ENCODE measurements around the gene HS3ST6. TPM values are rescaled to one million over a fixed set of nuclear protein-coding genes. Genes with fewer than 3 reads are reported as not detected.

HS3ST6 gene
- total and polyA plus RNA-seq, 9 of the 15 experiments (the other 6 are each of a cell fraction or from before 2014, with no cell fraction given) = not detected

GRCh38 chr16:1929578-1930337 lies 11.5 kb upstream of the HS3ST6 start (continued):
- TF ChIP-seq ZNF3 (CRISPR knock-in tag; IDR thresholded peaks at IDR 0.05) (no peak), SMARCA4 (IDR thresholded peaks at IDR 0.05) (no peak), SMARCC2 (IDR thresholded peaks at IDR 0.05; ENCODE audit: low read depth) (no peak), ZNF518B (CRISPR knock-in tag; IDR thresholded peaks at IDR 0.05) (no peak), FOXK1 (CRISPR knock-in tag; IDR thresholded peaks at IDR 0.05; ENCODE audit: borderline replicate concordance) (no peak), SMARCE1 (IDR thresholded peaks at IDR 0.05) (no peak), SIRT6 (IDR thresholded peaks at IDR 0.05; ENCODE audit: low read depth, low read length) (no peak), NELFE (IDR thresholded peaks at IDR 0.05; ENCODE audit: insufficient read depth, insufficient read length) (no peak), VEZF1 (CRISPR knock-in tag; IDR thresholded peaks at IDR 0.05) (peak; percentile 86), ZNF121 (CRISPR knock-in tag; conservative IDR thresholded peaks at IDR 0.05) (no peak), NRF1 (conservative IDR thresholded peaks at IDR 0.05 in 1 of 2, IDR thresholded peaks at IDR 0.05 in 1 of 2) (peak; percentile 93 to 94), MXI1 (IDR thresholded peaks at IDR 0.05; ENCODE audit: low read depth, low read length) (no peak), HNRNPK (IDR thresholded peaks at IDR 0.05; ENCODE audit: low read depth, low read length, poor library complexity, severe bottlenecking) (no peak), PRPF4 (IDR thresholded peaks at IDR 0.05; ENCODE audit: insufficient read depth, low read depth, low read length, poor library complexity, severe bottlenecking) (no peak), SREBF2 (CRISPR knock-in tag; IDR thresholded peaks at IDR 0.05) (no peak), HMG20A (CRISPR knock-in tag; conservative IDR thresholded peaks at IDR 0.05) (no peak), NCOA2 (IDR thresholded peaks at IDR 0.05; ENCODE audit: partially characterized antibody in 2 of 2) (no peak), ZEB2 (IDR thresholded peaks at IDR 0.05) (no peak)
